Lower leg skin (tissue), 3 donors: ENCODE measurements around the gene KCTD16.

Experiments used
- CTCF ChIP-seq, 3 donors: fragments of 450-650 bp; IDR thresholded peaks; one replicate each; pipeline ENCODE4 v1.5.1; 2016; ENCODE audit warnings: antibody characterized with exemption in 3 of 3, mild to moderate bottlenecking in 3 of 3, moderate library complexity in 2 of 3
- POLR2A ChIP-seq, 2 donors: fragments of 450-650 bp; IDR thresholded peaks; one replicate each; pipeline ENCODE4 v1.6.1; 2016 to 2017; ENCODE audit warnings: antibody characterized with exemption in 2 of 2, mild to moderate bottlenecking in 1 of 2, moderate library complexity in 1 of 2

DNA sequence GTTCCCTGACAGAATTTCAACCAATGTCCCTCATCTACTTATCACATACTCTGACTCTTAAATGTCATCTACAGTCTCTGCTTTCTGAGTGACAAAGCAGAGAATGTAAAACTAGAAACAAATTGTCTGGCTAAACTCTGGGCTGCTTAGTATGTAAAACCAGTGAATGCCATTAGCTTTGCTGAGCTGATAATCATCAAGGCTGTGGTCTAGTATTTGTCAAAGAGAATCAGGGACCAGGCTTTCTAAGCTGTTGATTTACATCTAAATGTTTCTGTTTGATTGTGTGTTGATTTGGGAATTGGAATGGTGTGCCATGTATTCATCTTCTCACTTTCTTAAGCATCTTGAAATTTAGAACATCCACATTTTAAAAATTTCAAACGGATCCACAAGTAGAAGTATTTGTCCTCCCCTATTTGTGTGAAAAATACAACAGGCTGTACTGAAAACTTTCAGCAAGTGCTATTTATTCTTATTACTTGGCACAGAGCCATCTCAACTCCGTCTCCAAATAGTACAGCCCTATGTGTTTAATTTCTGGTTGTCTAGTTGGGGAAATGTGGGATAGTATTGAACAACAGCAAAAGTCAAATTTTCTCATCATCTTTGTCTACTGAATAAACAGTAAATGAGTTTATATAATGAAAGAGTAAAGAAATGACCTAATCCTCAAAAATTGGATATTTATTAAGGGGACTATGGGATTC lies 251.5 kb downstream of the KCTD16 start:
- no peak for TF ChIP-seq POLR2A (IDR thresholded peaks at IDR 0.05)
- TF ChIP-seq CTCF (IDR thresholded peaks at IDR 0.05): no peak
